Measurements from ENCODE around the gene ACOD1. TPM values are rescaled to one million over a fixed set of nuclear protein-coding genes. Genes with fewer than 3 reads are reported as not detected.

The ACOD1 gene
- total and polyA plus RNA-seq, 9 donors: not detected

DNA sequence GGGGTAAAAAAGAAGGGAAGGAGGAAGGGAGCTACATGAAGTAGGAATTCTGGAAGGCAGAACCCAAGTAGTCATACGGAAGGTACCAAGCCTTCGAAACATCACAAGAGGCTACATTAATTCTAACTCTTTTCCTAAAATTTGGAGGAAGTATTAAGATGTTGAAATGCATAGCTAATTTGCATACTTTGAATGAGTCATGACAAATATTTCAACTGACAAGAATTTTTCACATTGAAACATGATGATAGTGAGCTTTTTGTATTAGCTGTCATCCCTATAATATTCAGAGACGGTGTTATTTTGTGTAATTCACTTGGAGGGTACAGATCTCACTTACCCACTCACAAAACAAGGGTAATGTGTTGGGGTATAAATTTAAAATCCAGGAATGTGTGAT is 9.1 kb upstream of the ACOD1 start:
- TF ChIP-seq EP300 (IDR thresholded peaks at IDR 0.05) (no peak), POLR2A (IDR thresholded peaks at IDR 0.05) (no peak)
- TF ChIP-seq, protein P1, sequence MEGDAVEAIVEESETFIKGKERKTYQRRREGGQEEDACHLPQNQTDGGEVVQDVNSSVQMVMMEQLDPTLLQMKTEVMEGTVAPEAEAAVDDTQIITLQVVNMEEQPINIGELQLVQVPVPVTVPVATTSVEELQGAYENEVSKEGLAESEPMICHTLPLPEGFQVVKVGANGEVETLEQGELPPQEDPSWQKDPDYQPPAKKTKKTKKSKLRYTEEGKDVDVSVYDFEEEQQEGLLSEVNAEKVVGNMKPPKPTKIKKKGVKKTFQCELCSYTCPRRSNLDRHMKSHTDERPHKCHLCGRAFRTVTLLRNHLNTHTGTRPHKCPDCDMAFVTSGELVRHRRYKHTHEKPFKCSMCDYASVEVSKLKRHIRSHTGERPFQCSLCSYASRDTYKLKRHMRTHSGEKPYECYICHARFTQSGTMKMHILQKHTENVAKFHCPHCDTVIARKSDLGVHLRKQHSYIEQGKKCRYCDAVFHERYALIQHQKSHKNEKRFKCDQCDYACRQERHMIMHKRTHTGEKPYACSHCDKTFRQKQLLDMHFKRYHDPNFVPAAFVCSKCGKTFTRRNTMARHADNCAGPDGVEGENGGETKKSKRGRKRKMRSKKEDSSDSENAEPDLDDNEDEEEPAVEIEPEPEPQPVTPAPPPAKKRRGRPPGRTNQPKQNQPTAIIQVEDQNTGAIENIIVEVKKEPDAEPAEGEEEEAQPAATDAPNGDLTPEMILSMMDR (IDR thresholded peaks at IDR 0.05): no peak
- H3K4me3 ChIP-seq: no peak overlapping the region
- H3K27me3 ChIP-seq: no peaks in the 10 kb centered on the region
- 85 to 93% (median 91%) methylated on average over 3 of the region's 3 CpGs for WGBS, 3 donors
- no peaks in the 10 kb centered on the region for H3K9me3 ChIP-seq
- no peaks in the 10 kb centered on the region for H3K36me3 ChIP-seq
- intact Hi-C loops (cut with DNase I): no loop called here
- H3K4me1 ChIP-seq (ENCODE audit: insufficient read depth): no peaks in the 10 kb centered on the region
- DNase-seq: no peak
- H3K27ac ChIP-seq: no peak overlapping the region

DNA sequence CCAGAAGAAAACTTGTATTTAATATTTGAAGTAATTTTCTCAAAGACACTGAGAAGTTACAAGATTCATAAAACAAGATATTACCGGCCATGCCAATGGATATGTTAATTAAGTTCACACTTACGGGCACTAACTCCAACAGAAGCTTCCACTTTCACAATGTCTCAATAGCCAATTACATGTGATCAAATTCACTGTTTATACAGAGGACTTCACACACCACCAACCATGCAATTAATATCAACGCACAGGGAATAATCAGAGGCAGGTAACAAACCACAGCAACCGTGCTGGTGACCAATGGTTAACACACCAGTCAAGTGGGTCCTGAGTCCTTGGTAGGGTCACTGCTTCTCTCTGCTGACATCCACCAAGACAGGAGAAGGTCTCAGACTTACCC is 5.9 kb upstream of the ACOD1 start:
- no peak for TF ChIP-seq POLR2A (IDR thresholded peaks at IDR 0.05)
- no peak for TF ChIP-seq EP300 (IDR thresholded peaks at IDR 0.05)
- TF ChIP-seq, protein P1 (IDR thresholded peaks at IDR 0.05): no peak
- H3K4me1 ChIP-seq (ENCODE audit: insufficient read depth): no peaks in the 10 kb centered on the region
- DNase-seq: no peak
- intact Hi-C loops (cut with DNase I): no loop called here
- 92 to 98% (median 97%) methylated on average over 4 of the region's 4 CpGs for WGBS, 3 donors
- H3K27me3 ChIP-seq: no peaks in the 10 kb centered on the region
- no peaks in the 10 kb centered on the region for H3K36me3 ChIP-seq
- no peak overlapping the region for H3K4me3 ChIP-seq
- no peak overlapping the region for H3K27ac ChIP-seq
- no peaks in the 10 kb centered on the region for H3K9me3 ChIP-seq

DNA sequence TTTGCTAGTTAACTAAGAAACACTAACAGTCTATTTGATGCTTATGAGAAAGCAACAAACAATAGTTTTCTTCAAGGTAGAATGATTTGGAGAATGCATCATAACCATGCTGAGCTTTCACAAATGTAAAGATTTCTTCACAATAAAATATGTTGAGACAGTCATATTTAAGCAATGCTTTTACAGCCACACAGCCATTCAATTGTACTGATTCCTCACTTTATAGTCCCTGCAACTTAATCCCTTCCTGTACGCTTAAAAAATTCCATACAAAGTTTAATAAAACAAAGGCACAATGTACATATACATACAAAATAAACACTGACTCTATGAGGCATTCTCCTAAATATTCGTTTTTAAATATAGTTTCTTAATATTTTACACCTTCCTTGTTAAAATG is 4.7 kb upstream of the ACOD1 start:
- TF ChIP-seq POLR2A (IDR thresholded peaks at IDR 0.05): no peak
- TF ChIP-seq, protein P1 (IDR thresholded peaks at IDR 0.05): no peak
- TF ChIP-seq EP300 (IDR thresholded peaks at IDR 0.05): no peak
- Histone ChIP-seq H3K27me3 (no peaks in the 10 kb centered on the region), H3K36me3 (no peaks in the 10 kb centered on the region), H3K9me3 (no peaks in the 10 kb centered on the region), H3K4me3 (no peak overlapping the region), H3K4me1 (ENCODE audit: insufficient read depth) (no peaks in the 10 kb centered on the region), H3K27ac (no peak overlapping the region)
- no peak for DNase-seq
- 81 to 89% (median 84%) methylated on average over 2 of the region's 2 CpGs for WGBS, 3 donors
- intact Hi-C loops (cut with DNase I): no loop called here

- DNase-seq: no peak
- Histone ChIP-seq H3K9me3 (no peaks in the 10 kb centered on the region), H3K27me3 (no peaks in the 10 kb centered on the region), H3K27ac (no peak overlapping the region), H3K36me3 (no peaks in the 10 kb centered on the region), H3K4me3 (no peak overlapping the region), H3K4me1 (ENCODE audit: insufficient read depth) (no peaks in the 10 kb centered on the region)
- intact Hi-C loops (cut with DNase I): no loop called here
- 73 to 79% (median 76%) methylated on average over 4 of the region's 4 CpGs for WGBS, 3 donors
- TF ChIP-seq EP300 (IDR thresholded peaks at IDR 0.05) (no peak), POLR2A (IDR thresholded peaks at IDR 0.05) (no peak)
- TF ChIP-seq, protein P1 (IDR thresholded peaks at IDR 0.05): no peak
Measured at GRCh38 chr13:76944456-76944855, 3.9 kb upstream of the ACOD1 start.

DNA sequence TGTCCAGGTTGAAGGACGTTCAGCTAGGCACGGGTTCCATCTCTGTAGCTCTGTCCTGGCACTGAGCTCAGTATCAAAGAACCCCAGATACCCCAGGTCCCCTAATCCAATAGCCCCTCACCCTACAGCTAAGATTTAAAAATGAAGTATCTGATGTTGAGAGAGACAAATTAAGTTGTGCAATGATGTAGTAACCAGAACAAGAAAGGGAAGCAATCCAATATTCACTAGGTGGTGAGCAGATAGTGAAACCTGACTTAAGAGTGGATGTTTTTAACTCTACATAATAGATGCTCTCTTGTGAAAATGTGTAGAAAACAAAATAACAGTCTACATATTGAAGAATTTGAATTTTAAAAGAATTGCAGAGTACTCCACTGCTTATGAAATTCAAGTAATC is 1.8 kb downstream of the ACOD1 start:
- Histone ChIP-seq H3K4me3 (no peak overlapping the region), H3K27ac (no peak overlapping the region), H3K4me1 (ENCODE audit: insufficient read depth) (no peaks in the 10 kb centered on the region), H3K27me3 (no peaks in the 10 kb centered on the region), H3K9me3 (no peaks in the 10 kb centered on the region), H3K36me3 (no peaks in the 10 kb centered on the region)
- TF ChIP-seq, protein P1 (IDR thresholded peaks at IDR 0.05): no peak
- TF ChIP-seq POLR2A (IDR thresholded peaks at IDR 0.05): no peak
- no peak for TF ChIP-seq EP300 (IDR thresholded peaks at IDR 0.05)
- 84 to 96% (median 85%) methylated on average over 2 of the region's 2 CpGs for WGBS, 3 donors
- intact Hi-C loops (cut with DNase I): no loop called here
- no peak for DNase-seq
